Measurements from ENCODE around the gene INPP5D. TPM values are rescaled to one million over a fixed set of nuclear protein-coding genes. Genes with fewer than 3 reads are reported as not detected.

INPP5D gene
- total RNA-seq, 1 donor from 2014 or later: 14.7 TPM

- Mint-ChIP-seq H3K9me3 (ENCODE audit: unreplicated experiment) (peaks cover 13% of the 10 kb centered on the region), H3K4me3 (ENCODE audit: unreplicated experiment) (no peak overlapping the region), H3K27me3 (ENCODE audit: low read depth, unreplicated experiment) (peaks cover 64% of the 10 kb centered on the region), H3K4me1 (ENCODE audit: low read depth, unreplicated experiment) (no peaks in the 10 kb centered on the region), H3K36me3 (ENCODE audit: low read depth, unreplicated experiment) (peaks cover 2% of the 10 kb centered on the region), H3K27ac (ENCODE audit: unreplicated experiment) (no peak overlapping the region)
- Histone ChIP-seq H2AFZ (ENCODE audit: low read depth, low read length) (no peak overlapping the region), H3K4me1 (ENCODE audit: insufficient read depth, low read length) (no peaks in the 10 kb centered on the region), H3K27me3 (ENCODE audit: insufficient read depth, low read length) (peaks cover 5% of the 10 kb centered on the region), H3K4me3 (ENCODE audit: insufficient read depth, low read depth, low read length) (no peak overlapping the region), H3K4me2 (ENCODE audit: low read length) (no peak overlapping the region), H3K9me3 (ENCODE audit: insufficient read depth, low read depth, low read length) (no peaks in the 10 kb centered on the region), H3K79me2 (ENCODE audit: insufficient read depth, low read length) (no peaks in the 10 kb centered on the region), H3K36me3 (ENCODE audit: insufficient read depth, low read length) (no peaks in the 10 kb centered on the region), H3K9ac (ENCODE audit: low read length) (no peak overlapping the region), H4K20me1 (ENCODE audit: insufficient read depth, low read length) (no peaks in the 10 kb centered on the region), H3K27ac (ENCODE audit: low read depth, low read length) (no peak overlapping the region)
- no peak for FAIRE-seq
- no peak for TF ChIP-seq EZH2 (IDR thresholded peaks at IDR 0.05; ENCODE audit: insufficient read depth, low read length)
- no peak for TF ChIP-seq CTCF (IDR thresholded peaks at IDR 0.05; ENCODE audit: insufficient read depth, low read depth, low read length)
- DNase-seq (ENCODE audit: low read depth): no peak
Measured at GRCh38 chr2:233047667-233048066, 12.5 kb upstream of the INPP5D start.

- H3K36me3 Mint-ChIP-seq (ENCODE audit: low read depth, unreplicated experiment): peaks cover 2% of the 10 kb centered on the region
- H3K4me1 Mint-ChIP-seq (ENCODE audit: low read depth, unreplicated experiment): no peaks in the 10 kb centered on the region
- Histone ChIP-seq H3K27ac (ENCODE audit: low read depth, low read length) (no peak overlapping the region), H3K36me3 (ENCODE audit: insufficient read depth, low read length) (no peaks in the 10 kb centered on the region), H2AFZ (ENCODE audit: low read depth, low read length) (no peak overlapping the region), H3K9me3 (ENCODE audit: insufficient read depth, low read depth, low read length) (no peaks in the 10 kb centered on the region), H3K9ac (ENCODE audit: low read length) (no peak overlapping the region), H4K20me1 (ENCODE audit: insufficient read depth, low read length) (no peaks in the 10 kb centered on the region), H3K4me3 (ENCODE audit: insufficient read depth, low read depth, low read length) (no peak overlapping the region), H3K4me2 (ENCODE audit: low read length) (no peak overlapping the region), H3K79me2 (ENCODE audit: insufficient read depth, low read length) (no peaks in the 10 kb centered on the region), H3K4me1 (ENCODE audit: insufficient read depth, low read length) (no peaks in the 10 kb centered on the region), H3K27me3 (ENCODE audit: insufficient read depth, low read length) (peaks cover 5% of the 10 kb centered on the region)
- peaks cover 60% of the 10 kb centered on the region for H3K27me3 Mint-ChIP-seq (ENCODE audit: low read depth, unreplicated experiment)
- no peak overlapping the region for H3K27ac Mint-ChIP-seq (ENCODE audit: unreplicated experiment)
- TF ChIP-seq EZH2 (IDR thresholded peaks at IDR 0.05; ENCODE audit: insufficient read depth, low read length) (no peak), CTCF (IDR thresholded peaks at IDR 0.05; ENCODE audit: insufficient read depth, low read depth, low read length) (no peak)
- DNase-seq (ENCODE audit: low read depth) (no peak), FAIRE-seq (no peak)
- no peak overlapping the region for H3K4me3 Mint-ChIP-seq (ENCODE audit: unreplicated experiment)
- peaks cover 11% of the 10 kb centered on the region for H3K9me3 Mint-ChIP-seq (ENCODE audit: unreplicated experiment)
Measured at GRCh38 chr2:233048569-233049193, 11.5 kb upstream of the INPP5D start.

GRCh38 chr2:233049194-233049761 lies 10.9 kb upstream of the INPP5D start:
- H3K27ac Mint-ChIP-seq (ENCODE audit: unreplicated experiment): no peak overlapping the region

More at GRCh38 chr2:233049194-233049761, 10.9 kb upstream of the INPP5D start:
- no peak overlapping the region for H3K4me2 ChIP-seq (ENCODE audit: low read length)
- no peaks in the 10 kb centered on the region for H3K79me2 ChIP-seq (ENCODE audit: insufficient read depth, low read length)
- peaks cover 5% of the 10 kb centered on the region for H3K27me3 ChIP-seq (ENCODE audit: insufficient read depth, low read length)
- H3K4me3 Mint-ChIP-seq (ENCODE audit: unreplicated experiment): no peak overlapping the region
- peaks cover under 1% of the 10 kb centered on the region for H3K36me3 Mint-ChIP-seq (ENCODE audit: low read depth, unreplicated experiment)
- no peak overlapping the region for H2AFZ ChIP-seq (ENCODE audit: low read depth, low read length)
- H3K9me3 ChIP-seq (ENCODE audit: insufficient read depth, low read depth, low read length): no peaks in the 10 kb centered on the region
- H3K9me3 Mint-ChIP-seq (ENCODE audit: unreplicated experiment): peaks cover 6% of the 10 kb centered on the region
- H3K27ac ChIP-seq (ENCODE audit: low read depth, low read length): no peak overlapping the region
- peaks cover 64% of the 10 kb centered on the region for H3K27me3 Mint-ChIP-seq (ENCODE audit: low read depth, unreplicated experiment)
- no peaks in the 10 kb centered on the region for H3K4me1 Mint-ChIP-seq (ENCODE audit: low read depth, unreplicated experiment)
- no peak overlapping the region for H3K4me3 ChIP-seq (ENCODE audit: insufficient read depth, low read depth, low read length)
- DNase-seq (ENCODE audit: low read depth): no peak
- FAIRE-seq: no peak
- no peaks in the 10 kb centered on the region for H3K36me3 ChIP-seq (ENCODE audit: insufficient read depth, low read length)
- no peaks in the 10 kb centered on the region for H4K20me1 ChIP-seq (ENCODE audit: insufficient read depth, low read length)
- TF ChIP-seq CTCF (IDR thresholded peaks at IDR 0.05; ENCODE audit: insufficient read depth, low read depth, low read length): no peak
- no peak for TF ChIP-seq EZH2 (IDR thresholded peaks at IDR 0.05; ENCODE audit: insufficient read depth, low read length)
- no peaks in the 10 kb centered on the region for H3K4me1 ChIP-seq (ENCODE audit: insufficient read depth, low read length)
- H3K9ac ChIP-seq (ENCODE audit: low read length): no peak overlapping the region
